ENCODE measurements around the gene BTG2.

- TF ChIP-seq CTCF (IDR thresholded peaks at IDR 0.05 in 4 of 5, conservative IDR thresholded peaks at IDR 0.05 in 1 of 5): no peak
- no peak for TF ChIP-seq POLR2A (IDR thresholded peaks at IDR 0.05)
Observed at GRCh38 chr1:203354246-203354645, 48.9 kb downstream of the BTG2 start.

Data from gastrocnemius medialis (tissue), 4 donors.